Peyer's patch (tissue), 4 donors: ENCODE measurements around the gene LCP2.

Experiments used
- CTCF ChIP-seq, 6 experiments: fragments of 450-650 bp in 4 of 6; fragments of 200-600 bp in 2 of 6; sonication (generic) in 1 of 6; IDR thresholded peaks; one replicate each; pipeline ENCODE4 v1.5.1; 2017 to 2019; ENCODE audit warnings: antibody characterized with exemption in 6 of 6, mild to moderate bottlenecking in 3 of 6, moderate library complexity in 1 of 6
- POLR2A ChIP-seq, 2 donors: fragments of 450-650 bp; IDR thresholded peaks; one replicate each; pipeline ENCODE4 v1.5.1; 2017; ENCODE audit warnings: antibody characterized with exemption in 2 of 2, mild to moderate bottlenecking in 2 of 2, moderate library complexity in 2 of 2

- TF ChIP-seq CTCF (IDR thresholded peaks at IDR 0.05) (no peak), POLR2A (IDR thresholded peaks at IDR 0.05) (no peak)
Observed at GRCh38 chr5:170334626-170335025, 37.0 kb upstream of the LCP2 start.
